ENCODE results near the gene ISCU. TPM values are rescaled to one million over a fixed set of nuclear protein-coding genes. Genes with fewer than 3 reads are reported as not detected.

ISCU gene
- total RNA-seq, 4 donors from 2014 or later, result 207 to 257 (median 242) TPM

DNA sequence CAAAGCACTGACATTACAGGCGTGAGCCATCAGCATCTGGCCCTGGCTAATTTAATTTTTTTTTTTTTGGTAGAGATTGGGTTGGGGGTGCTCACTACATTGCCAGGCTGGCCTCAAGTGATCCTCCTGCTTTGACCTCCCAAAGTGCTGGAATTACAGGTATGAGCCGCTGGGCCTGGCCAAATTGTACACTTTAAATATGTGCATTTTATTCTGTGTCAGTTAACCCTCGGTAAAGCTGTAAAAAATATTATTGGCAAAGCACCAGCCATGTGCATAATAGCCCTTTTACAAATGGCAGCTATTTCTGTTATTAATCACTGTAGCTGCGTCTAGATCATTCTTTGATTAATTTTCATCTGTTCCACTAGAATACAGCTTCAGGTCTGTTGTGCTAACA, 23.5 kb downstream of the ISCU start:
- H3K4me3 ChIP-seq, result no peak overlapping the region
- peaks cover 0 to 17% (median 5%) of the 10 kb centered on the region in 4 donors for H3K4me1 ChIP-seq
- no peaks in the 10 kb centered on the region for H3K36me3 ChIP-seq
- no peak for DNase-seq (ENCODE audit: extremely low spot score)
- H3K27ac ChIP-seq (replicated peaks in 1 of 4), result no peak overlapping the region
- intact Hi-C loops (cut with DNase I), result no loop called here
- H3K27me3 ChIP-seq, result peaks cover 0 to 17% (median 0%) of the 10 kb centered on the region in 4 donors
- TF ChIP-seq, protein P1, sequence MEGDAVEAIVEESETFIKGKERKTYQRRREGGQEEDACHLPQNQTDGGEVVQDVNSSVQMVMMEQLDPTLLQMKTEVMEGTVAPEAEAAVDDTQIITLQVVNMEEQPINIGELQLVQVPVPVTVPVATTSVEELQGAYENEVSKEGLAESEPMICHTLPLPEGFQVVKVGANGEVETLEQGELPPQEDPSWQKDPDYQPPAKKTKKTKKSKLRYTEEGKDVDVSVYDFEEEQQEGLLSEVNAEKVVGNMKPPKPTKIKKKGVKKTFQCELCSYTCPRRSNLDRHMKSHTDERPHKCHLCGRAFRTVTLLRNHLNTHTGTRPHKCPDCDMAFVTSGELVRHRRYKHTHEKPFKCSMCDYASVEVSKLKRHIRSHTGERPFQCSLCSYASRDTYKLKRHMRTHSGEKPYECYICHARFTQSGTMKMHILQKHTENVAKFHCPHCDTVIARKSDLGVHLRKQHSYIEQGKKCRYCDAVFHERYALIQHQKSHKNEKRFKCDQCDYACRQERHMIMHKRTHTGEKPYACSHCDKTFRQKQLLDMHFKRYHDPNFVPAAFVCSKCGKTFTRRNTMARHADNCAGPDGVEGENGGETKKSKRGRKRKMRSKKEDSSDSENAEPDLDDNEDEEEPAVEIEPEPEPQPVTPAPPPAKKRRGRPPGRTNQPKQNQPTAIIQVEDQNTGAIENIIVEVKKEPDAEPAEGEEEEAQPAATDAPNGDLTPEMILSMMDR (IDR thresholded peaks at IDR 0.05), result no peak
- TF ChIP-seq POLR2AphosphoS5 (IDR thresholded peaks at IDR 0.05) (no peak), POLR2A (IDR thresholded peaks at IDR 0.05; ENCODE audit: low read depth) (no peak), EP300 (IDR thresholded peaks at IDR 0.05) (no peak)
- WGBS, result 66% methylated on average over 4 of the region's 4 CpGs
- H3K9me3 ChIP-seq, result no peaks in the 10 kb centered on the region

DNA sequence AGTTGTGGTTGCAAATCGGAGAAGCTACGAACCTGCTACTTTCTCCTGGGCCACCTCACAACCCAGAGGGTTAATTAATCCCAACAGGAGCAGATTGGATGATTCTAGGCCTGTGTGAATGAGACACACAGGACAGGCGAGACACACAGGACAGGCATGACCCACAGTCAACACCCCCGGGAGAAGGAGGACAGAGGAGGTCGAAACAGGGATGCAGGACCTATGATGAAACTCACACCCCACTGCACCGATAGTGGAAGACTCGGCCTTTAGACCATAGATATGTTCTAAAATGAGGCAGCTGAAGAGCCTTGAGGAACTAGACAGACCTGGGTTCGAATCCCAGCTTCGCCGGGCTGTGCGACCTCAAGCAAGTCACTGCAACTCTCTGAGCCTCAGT, 23.9 kb downstream of the ISCU start:
- H3K4me1 ChIP-seq, result peaks cover 0 to 13% (median 4%) of the 10 kb centered on the region in 4 donors
- no peaks in the 10 kb centered on the region for H3K36me3 ChIP-seq
- H3K4me3 ChIP-seq, result no peak overlapping the region
- H3K27ac ChIP-seq (replicated peaks in 1 of 4), result no peak overlapping the region
- no peaks in the 10 kb centered on the region for H3K9me3 ChIP-seq
- WGBS, result 92% methylated on average over 11 of the region's 11 CpGs
- H3K27me3 ChIP-seq, result peaks cover 0 to 17% (median 0%) of the 10 kb centered on the region in 4 donors
- TF ChIP-seq POLR2AphosphoS5 (IDR thresholded peaks at IDR 0.05) (no peak), POLR2A (IDR thresholded peaks at IDR 0.05; ENCODE audit: low read depth) (no peak), EP300 (IDR thresholded peaks at IDR 0.05) (no peak)
- TF ChIP-seq, protein P1 (IDR thresholded peaks at IDR 0.05), result no peak
- intact Hi-C loops (cut with DNase I), result no loop called here
- DNase-seq (ENCODE audit: extremely low spot score), result no peak

DNA sequence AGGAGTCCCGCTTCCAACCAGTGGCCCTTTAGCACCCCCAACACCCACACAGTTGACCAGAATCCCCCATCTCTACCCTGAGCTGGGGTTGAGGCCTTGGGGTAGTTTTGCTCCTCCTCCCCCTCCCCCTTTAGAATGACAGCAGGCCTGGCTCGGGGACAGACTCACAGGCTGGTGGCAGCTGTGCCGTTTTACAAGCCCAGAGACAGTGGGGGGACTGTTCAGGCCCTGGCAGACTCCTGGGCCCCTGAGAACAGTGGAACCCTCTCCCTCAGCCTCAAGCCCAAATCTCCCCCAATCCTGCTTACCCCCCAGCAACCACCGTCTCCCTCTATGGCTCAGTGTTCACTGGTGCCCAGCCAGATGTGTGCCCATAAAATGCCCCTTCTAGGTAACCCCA, 25.4 kb downstream of the ISCU start:
- no peak for TF ChIP-seq POLR2A (IDR thresholded peaks at IDR 0.05; ENCODE audit: low read depth)
- TF ChIP-seq, protein P1 (IDR thresholded peaks at IDR 0.05), result no peak
- no peak for TF ChIP-seq POLR2AphosphoS5 (IDR thresholded peaks at IDR 0.05)
- no peak for TF ChIP-seq EP300 (IDR thresholded peaks at IDR 0.05)
- Histone ChIP-seq H3K4me3 (no peak overlapping the region), H3K36me3 (no peaks in the 10 kb centered on the region), H3K9me3 (no peaks in the 10 kb centered on the region), H3K27me3 (peaks cover 0 to 17% (median 0%) of the 10 kb centered on the region in 4 donors), H3K27ac (replicated peaks in 1 of 4) (no peak overlapping the region), H3K4me1 (peaks cover 0 to 3% (median 0%) of the 10 kb centered on the region in 4 donors)
- WGBS, result 58% methylated on average over 3 of the region's 4 CpGs
- intact Hi-C loops (cut with DNase I), result no loop called here
- no peak for DNase-seq (ENCODE audit: extremely low spot score)

DNA sequence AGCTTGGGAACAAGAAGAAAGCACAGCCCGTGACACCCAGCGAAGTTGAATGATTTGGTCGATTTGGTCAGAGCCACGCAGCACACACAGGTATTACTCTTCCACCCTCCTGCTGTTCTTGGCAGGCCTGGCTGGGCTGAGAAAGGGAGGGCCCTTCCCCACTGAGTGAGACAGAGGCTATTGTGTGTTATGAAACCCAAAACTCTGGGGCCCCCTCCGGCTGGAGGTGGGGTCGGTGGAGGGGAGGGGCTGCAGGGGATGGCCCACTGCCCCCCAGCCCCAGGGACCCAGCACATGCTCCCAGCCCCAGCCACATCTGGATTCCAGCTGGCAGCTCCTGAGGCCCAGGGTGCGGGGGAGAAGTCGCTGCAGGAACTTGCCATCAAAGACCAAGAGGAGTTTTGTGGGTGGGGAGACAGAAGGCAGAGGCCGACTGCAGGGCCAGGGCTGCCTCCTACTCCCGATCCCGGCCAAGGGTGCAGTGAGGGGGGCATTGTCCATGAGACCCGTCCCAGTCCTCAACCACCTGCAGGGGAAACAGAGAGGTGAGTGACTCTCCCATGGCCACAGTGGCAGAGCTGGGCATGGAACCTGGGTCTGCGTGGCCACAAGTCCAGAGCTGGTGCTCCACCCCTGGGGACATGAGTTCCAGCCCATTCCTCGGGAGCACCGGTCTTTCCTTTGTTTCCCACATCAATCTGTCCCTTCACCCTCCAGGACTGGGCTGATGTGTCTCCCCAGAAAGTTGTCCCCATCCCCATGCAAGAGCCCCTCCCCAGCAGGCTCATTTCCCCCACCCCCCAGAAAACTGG, 26.8 kb downstream of the ISCU start:
- Histone ChIP-seq H3K27me3 (peaks cover 0 to 17% (median 0%) of the 10 kb centered on the region in 4 donors), H3K9me3 (no peaks in the 10 kb centered on the region), H3K27ac (replicated peaks in 1 of 4) (no peak overlapping the region), H3K4me3 (no peak overlapping the region), H3K36me3 (no peaks in the 10 kb centered on the region), H3K4me1 (peaks cover 0 to 3% (median 0%) of the 10 kb centered on the region in 4 donors)
- 57% methylated on average over 8 of the region's 15 CpGs for WGBS
- TF ChIP-seq POLR2A (IDR thresholded peaks at IDR 0.05; ENCODE audit: low read depth) (no peak), EP300 (IDR thresholded peaks at IDR 0.05) (no peak), POLR2AphosphoS5 (IDR thresholded peaks at IDR 0.05) (no peak)
- TF ChIP-seq, protein P1 (IDR thresholded peaks at IDR 0.05), result no peak
- intact Hi-C loops (cut with DNase I), result no loop called here
- no peak for DNase-seq (ENCODE audit: extremely low spot score)

Measured in esophagus muscularis mucosa (tissue), 4 donors.